Ovary (tissue), 9 donors: Measurements from ENCODE around the gene SPRED3. TPM values are rescaled to one million over a fixed set of nuclear protein-coding genes. Genes with fewer than 3 reads are reported as not detected.

Experiments
- DNase-seq, 5 donors: peaks; one replicate each; pipeline ENCODE4 v3.0.0-alpha.2; 2019 to 2020
- H3K27ac ChIP-seq, 2 donors: fragments of 200-600 bp; one replicate each; pipeline versions ENCODE4 v1.5.1 to v1.8.0; 2019 to 2022
- H3K27me3 ChIP-seq: fragments of 200-600 bp; one replicate; pipeline ENCODE4 v1.8.0; 2022
- H3K36me3 ChIP-seq: fragments of 200-600 bp; sonication (generic); one replicate; pipeline ENCODE4 v1.5.1; 2019
- H3K4me1 ChIP-seq: one replicate; pipeline ENCODE4 v1.8.1; 2013; ENCODE audit warnings: mild to moderate bottlenecking, moderate library complexity; ENCODE audit not compliant: insufficient read depth
- H3K4me3 ChIP-seq: fragments of 200-600 bp; sonication (generic); one replicate; pipeline ENCODE4 v1.5.1; 2017
- H3K9me3 ChIP-seq, 2 donors: fragments of 200-600 bp in 1 of 2; sonication (generic) in 1 of 2; one replicate each; pipeline versions ENCODE4 v1.5.1 to v1.8.1; 2013 to 2019; ENCODE audit warnings: mild to moderate bottlenecking in 1 of 2, moderate library complexity in 1 of 2
- CTCF ChIP-seq, 3 donors: fragments of 450-650 bp in 2 of 3; fragments of 200-600 bp in 1 of 3; IDR thresholded peaks; one replicate each; pipeline versions ENCODE4 v1.5.1 to v1.8.0; 2016 to 2022; ENCODE audit warnings: antibody characterized with exemption in 3 of 3, mild to moderate bottlenecking in 1 of 3
- EP300 ChIP-seq: sonication (generic); formaldehyde crosslinking; IDR thresholded peaks from one replicate; pipeline ENCODE4 v1.6.1; 2017; ENCODE audit warnings: antibody characterized with exemption
- POLR2A ChIP-seq: fragments of 450-650 bp; IDR thresholded peaks from one replicate; pipeline ENCODE4 v1.6.1; 2017; ENCODE audit warnings: antibody characterized with exemption, mild to moderate bottlenecking, moderate library complexity
- WGBS, 3 donors: extraction: QIAGEN DNeasy Blood & Tissue Kit in 1 of 3; methylation state at CpG; one replicate each; pipeline versions ENCODE4 v1.1.5 to v1.1.7; 2013 to 2017; 5-methylcytosine and 5-hydroxymethylcytosine counted together
- intact Hi-C, 4 donors: fragments of 100-400 bp; cut with DNase I; formaldehyde crosslinking; loops; one replicate each; pipeline versions ENCODE4 v1.11.0 to v1.15.1; 2022 to 2023
- polyA plus RNA-seq, 2 donors: library from polyadenylated mRNA; stranded (reverse); fragments of 200-250 nt in 1 of 2; fragments of 350-450 nt in 1 of 2; fragmentation: Illumina TruSeq in 1 of 2; extraction: RNeasy Lipid Tissue Mini Kit (QIAGEN cat#74804) in 1 of 2; gene quantifications; one replicate each; pipeline ENCODE4 v1.2.3, GENCODE V29; 2013 to 2014
- total RNA-seq, 7 donors: library from RNA; depleted of rRNA in 2 of 7; stranded (reverse); fragments of >200 nt in 2 of 7; fragmentation: NEBNext Ultra II Directional in 3 of 7; extraction: Animal tissue kit (Norgen Biotek cat#: 25700) in 3 of 7; gene quantifications; one replicate each; pipeline versions ENCODE4 v1.1.0 to v1.2.4, GENCODE V29; 2016 to 2023
- donor health status: DM: no; HTN: no; CAD: no; lungs with moderate emphysema.
- donor health status: DM: no; HTN: no; CAD: no.
- donor health status: Bipolar disorder and iron deficiency.
- donor health status: DM: yes; HTN: yes; CAD: no.
- donor health status: DM: no; HTN: no; CAD: no.
- donor health status: DM: yes; HTN: yes; CAD: no.

Gene SPRED3
- total and polyA plus RNA-seq, 9 donors = 0.24 to 2.1 (median 0.84) TPM

GRCh38 chr19:38351865-38352395, 36.6 kb upstream of the SPRED3 start:
- H3K27me3 ChIP-seq = no peaks in the 10 kb centered on the region
- no peak overlapping the region for H3K4me3 ChIP-seq
- intact Hi-C loops = no loop called here
- no peak for TF ChIP-seq EP300
- no peak for TF ChIP-seq POLR2A
- TF ChIP-seq CTCF (IDR thresholded peaks at IDR 0.05) = no peak
- H3K36me3 ChIP-seq = no peaks in the 10 kb centered on the region
- 56 to 68% (median 56%) methylated on average over 9 of the region's 9 CpGs for WGBS, 3 donors
- H3K27ac ChIP-seq = no peak overlapping the region
- no peak for DNase-seq
- no peaks in the 10 kb centered on the region for H3K9me3 ChIP-seq
- H3K4me1 ChIP-seq = no peaks in the 10 kb centered on the region

- WGBS, 3 donors = 53 to 60% (median 59%) methylated on average over 8 of the region's 8 CpGs
- TF ChIP-seq CTCF (IDR thresholded peaks at IDR 0.05) = no peak
- Histone ChIP-seq H3K4me1 (no peaks in the 10 kb centered on the region), H3K9me3 (no peaks in the 10 kb centered on the region), H3K27ac (no peak overlapping the region), H3K36me3 (no peaks in the 10 kb centered on the region), H3K27me3 (no peaks in the 10 kb centered on the region), H3K4me3 (no peak overlapping the region)
- DNase-seq = no peak
- intact Hi-C loops = no loop called here
Observed at GRCh38 chr19:38352611-38353010, 35.9 kb upstream of the SPRED3 start.

- no peak for DNase-seq
- H3K4me3 ChIP-seq = no peak overlapping the region
- H3K27me3 ChIP-seq = no peaks in the 10 kb centered on the region
- no peaks in the 10 kb centered on the region for H3K36me3 ChIP-seq
- H3K27ac ChIP-seq = no peak overlapping the region
- WGBS, 3 donors = 67 to 75% (median 71%) methylated on average over 16 of the region's 16 CpGs
- H3K4me1 ChIP-seq = no peaks in the 10 kb centered on the region
- TF ChIP-seq POLR2A = no peak
- TF ChIP-seq EP300 = no peak
- TF ChIP-seq CTCF (IDR thresholded peaks at IDR 0.05) = no peak
- intact Hi-C loops = no loop called here
- no peaks in the 10 kb centered on the region for H3K9me3 ChIP-seq
Observed at GRCh38 chr19:38355728-38356725, 32.5 kb upstream of the SPRED3 start.

- no peak for TF ChIP-seq CTCF (IDR thresholded peaks at IDR 0.05)
- TF ChIP-seq POLR2A = no peak
- TF ChIP-seq EP300 = no peak
- intact Hi-C loops = no loop called here
- H3K4me1 ChIP-seq = peaks cover 3% of the 10 kb centered on the region
- H3K36me3 ChIP-seq = no peaks in the 10 kb centered on the region
- H3K27me3 ChIP-seq = no peaks in the 10 kb centered on the region
- DNase-seq = no peak
- WGBS, 3 donors = 26 to 46% (median 34%) methylated on average over 5 of the region's 5 CpGs
- no peaks in the 10 kb centered on the region for H3K9me3 ChIP-seq
- H3K27ac ChIP-seq = no peak overlapping the region
- no peak overlapping the region for H3K4me3 ChIP-seq
Observed at GRCh38 chr19:38358071-38358470, 30.4 kb upstream of the SPRED3 start.
